Epidermal melanocyte (primary cell): ENCODE data around the gene MTAP.

ENCODE experiments used
- DNase-seq: peaks from one replicate; pipeline ENCODE4 v3.0.0; 2011; ENCODE audit warnings: low spot score; ENCODE audit not compliant: insufficient read length

Gene MTAP

DNA sequence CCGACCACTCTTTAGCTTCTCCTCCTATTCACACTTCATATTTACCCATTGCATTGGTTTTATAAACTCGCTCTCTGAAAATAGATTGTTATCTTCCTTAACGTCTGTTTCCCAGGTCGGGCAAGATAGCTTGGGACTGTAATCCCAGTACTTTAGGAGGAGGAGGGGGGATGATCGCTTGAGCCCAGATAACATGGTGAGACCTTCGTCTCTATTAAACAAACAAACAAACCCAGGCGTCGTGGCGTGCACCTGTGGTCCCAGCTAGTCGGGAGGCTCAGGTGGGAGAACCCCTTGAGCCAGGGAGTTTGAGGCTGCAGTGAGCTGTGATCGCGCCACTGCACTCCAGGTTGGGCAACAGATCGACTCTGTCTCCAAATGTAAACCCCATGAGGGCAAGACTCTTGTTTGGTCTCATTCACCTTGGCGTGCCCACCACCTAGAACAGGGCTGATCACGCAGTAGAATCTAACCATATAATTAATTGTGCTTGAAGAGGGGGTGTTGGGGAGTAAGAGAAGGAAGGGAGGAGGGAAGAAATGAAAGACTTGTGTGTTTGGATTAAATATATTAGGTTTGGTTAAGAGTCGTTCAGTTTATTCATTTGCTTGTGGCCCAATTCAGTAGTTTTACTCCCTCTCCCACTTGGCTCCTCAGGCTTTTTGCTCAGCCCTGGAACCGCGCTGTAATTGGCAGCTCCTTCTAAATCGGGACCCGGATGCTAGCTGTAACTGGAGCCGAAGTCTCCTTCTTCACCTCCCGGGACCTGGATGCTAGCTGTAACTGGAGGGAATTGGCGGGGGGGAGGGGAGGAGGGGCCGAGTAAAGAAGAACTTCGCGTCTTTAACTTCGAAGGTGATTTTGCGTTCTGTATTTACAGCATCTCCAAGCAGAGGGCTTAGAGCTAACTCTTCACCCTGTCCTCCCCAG is 166.8 kb downstream of the MTAP start:
- DNase-seq, result no peak

- DNase-seq, result no peak
These were observed 167.7 kb downstream of the MTAP start for GRCh38 chr9:21969951-21970799.

DNA sequence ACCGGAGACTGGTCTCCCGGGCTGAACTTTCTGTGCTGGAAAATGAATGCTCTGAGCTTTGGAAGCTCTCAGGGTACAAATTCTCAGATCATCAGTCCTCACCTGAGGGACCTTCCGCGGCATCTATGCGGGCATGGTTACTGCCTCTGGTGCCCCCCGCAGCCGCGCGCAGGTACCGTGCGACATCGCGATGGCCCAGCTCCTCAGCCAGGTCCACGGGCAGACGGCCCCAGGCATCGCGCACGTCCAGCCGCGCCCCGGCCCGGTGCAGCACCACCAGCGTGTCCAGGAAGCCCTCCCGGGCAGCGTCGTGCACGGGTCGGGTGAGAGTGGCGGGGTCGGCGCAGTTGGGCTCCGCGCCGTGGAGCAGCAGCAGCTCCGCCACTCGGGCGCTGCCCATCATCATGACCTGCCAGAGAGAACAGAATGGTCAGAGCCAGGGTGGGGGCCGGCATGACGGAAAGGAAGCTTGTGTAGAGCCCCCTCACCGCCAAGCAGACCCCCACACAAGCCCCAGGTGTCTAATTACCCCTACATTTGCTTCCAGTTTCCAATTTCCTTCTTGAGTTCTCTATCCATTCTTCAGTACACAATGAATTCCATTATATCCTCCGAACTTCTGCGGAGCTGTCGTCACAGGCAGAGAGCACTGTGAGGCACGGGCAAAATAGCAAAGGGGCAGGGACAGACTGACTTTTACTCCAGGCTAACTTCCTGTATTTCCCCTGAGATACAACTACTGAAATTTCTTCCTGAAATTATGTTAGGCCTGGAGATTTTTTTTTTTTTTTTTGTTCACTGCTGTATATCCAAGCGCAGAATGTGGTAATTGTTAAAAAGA is 168.6 kb downstream of the MTAP start:
- DNase-seq, result no peak

DNA sequence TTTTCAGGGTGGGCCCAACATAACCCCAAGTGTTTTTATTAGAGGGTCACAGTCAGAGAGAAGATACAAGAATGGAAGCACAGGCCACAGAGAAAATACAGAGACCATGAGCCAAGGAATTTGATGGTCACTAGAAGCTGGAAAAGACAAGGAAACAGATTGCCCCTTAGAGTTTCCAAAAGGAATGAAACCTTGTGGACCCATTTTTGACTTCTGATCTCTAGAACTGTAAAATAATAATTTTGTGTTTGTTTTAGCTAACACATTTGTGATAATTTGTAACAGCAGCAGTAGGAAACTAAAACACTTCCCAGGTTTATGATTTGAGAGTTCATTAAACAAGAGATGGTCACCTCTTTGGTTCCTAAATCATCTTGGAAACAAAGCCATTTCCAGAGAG is 169.9 kb downstream of the MTAP start:
- DNase-seq, result no peak

DNA sequence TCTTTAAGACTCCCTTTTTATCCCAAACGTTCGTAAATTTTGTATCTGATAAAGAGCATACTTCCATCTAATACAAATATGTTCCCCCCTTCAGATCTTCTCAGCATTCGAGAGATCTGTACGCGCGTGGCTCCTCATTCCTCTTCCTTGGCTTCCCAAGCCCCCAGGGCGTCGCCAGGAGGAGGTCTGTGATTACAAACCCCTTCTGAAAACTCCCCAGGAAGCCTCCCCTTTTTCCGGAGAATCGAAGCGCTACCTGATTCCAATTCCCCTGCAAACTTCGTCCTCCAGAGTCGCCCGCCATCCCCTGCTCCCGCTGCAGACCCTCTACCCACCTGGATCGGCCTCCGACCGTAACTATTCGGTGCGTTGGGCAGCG is 171.9 kb downstream of the MTAP start:
- DNase-seq, result no peak

DNA sequence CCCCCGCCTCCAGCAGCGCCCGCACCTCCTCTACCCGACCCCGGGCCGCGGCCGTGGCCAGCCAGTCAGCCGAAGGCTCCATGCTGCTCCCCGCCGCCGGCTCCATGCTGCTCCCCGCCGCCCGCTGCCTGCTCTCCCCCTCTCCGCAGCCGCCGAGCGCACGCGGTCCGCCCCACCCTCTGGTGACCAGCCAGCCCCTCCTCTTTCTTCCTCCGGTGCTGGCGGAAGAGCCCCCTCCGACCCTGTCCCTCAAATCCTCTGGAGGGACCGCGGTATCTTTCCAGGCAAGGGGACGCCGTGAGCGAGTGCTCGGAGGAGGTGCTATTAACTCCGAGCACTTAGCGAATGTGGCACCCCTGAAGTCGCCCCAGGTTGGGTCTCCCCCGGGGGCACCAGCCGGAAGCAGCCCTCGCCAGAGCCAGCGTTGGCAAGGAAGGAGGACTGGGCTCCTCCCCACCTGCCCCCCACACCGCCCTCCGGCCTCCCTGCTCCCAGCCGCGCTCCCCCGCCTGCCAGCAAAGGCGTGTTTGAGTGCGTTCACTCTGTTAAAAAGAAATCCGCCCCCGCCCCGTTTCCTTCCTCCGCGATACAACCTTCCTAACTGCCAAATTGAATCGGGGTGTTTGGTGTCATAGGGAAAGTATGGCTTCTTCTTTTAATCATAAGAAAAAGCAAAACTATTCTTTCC is 172.4 kb downstream of the MTAP start:
- no peak for DNase-seq

GRCh38 chr9:21976334-21976875 is 174.0 kb downstream of the MTAP start:
- no peak for DNase-seq

DNA sequence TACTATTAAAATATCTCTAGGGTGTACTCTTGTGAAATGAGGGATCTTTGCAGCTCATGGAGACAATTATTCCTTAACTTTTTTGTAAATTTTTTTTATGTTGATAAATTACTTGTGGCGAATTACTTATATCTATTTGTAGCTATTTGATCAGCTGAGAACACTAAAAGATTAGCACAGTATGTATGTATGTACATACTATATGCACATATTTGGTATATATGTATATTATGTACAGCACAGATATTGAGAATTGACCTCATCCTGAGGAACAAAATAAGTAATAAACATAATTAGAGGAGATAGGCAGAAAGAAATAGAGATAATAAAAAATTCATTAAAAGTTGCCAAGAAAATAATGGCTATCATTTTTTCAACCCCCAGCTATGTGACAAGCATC is 180.0 kb downstream of the MTAP start:
- DNase-seq, result no peak

DNA sequence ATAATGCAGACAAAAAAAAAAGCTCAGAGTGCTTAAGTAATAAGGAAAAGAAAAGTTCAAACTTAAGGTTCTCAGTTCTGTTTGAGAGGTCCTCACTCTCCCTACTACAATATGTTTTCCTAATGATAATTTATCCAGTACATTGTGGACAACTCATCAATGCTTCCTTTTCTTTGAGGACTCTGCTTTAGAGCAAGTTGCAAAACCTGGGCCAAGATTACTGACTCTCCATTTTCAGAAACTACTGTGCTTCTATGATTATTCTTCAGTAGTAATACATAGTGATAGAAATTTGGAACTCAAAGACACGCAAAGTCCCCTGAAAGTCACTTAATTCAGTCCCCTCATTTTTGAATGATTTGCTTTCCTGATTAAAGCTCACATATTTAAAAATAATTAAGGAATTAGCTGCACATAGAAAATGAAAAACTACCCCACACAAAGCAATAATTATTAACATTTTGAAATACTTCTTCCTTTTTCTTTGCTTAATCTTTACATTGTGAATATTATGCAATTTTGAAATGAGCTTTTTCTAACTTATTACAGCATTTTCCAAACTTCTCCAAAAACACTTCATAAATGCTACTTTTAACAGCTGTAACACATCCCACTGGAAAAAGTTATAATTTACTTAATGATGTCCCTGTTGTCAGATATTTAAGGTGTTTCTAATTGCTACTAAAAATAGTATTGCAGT is 180.6 kb downstream of the MTAP start:
- DNase-seq, result no peak

- no peak for DNase-seq
These were observed 181.1 kb downstream of the MTAP start for GRCh38 chr9:21983561-21983935.

GRCh38 chr9:21984101-21984500 is 181.7 kb downstream of the MTAP start:
- DNase-seq, result no peak

- DNase-seq, result no peak
These were observed 183.7 kb downstream of the MTAP start for GRCh38 chr9:21985964-21986667.
